Neural cell (in vitro differentiated cells): Measurements from ENCODE around the gene KIFC1. TPM values are rescaled to one million over a fixed set of nuclear protein-coding genes. Genes with fewer than 3 reads are reported as not detected.

Experiments used
- H2AFZ ChIP-seq: fragments of 200-600, 300-800 bp; sonication (generic), shearing (Covaris generic); 2 replicates; pipeline ENCODE4 v1.6.0; 2014; ENCODE audit warnings: low read depth, mild to moderate bottlenecking, antibody characterized with exemption, low read length, moderate library complexity
- H3F3A ChIP-seq: fragments of 200-600 bp; shearing (Covaris generic); 2 replicates; pipeline ENCODE4 v1.6.1; 2016; ENCODE audit warnings: mild to moderate bottlenecking, moderate library complexity, mixed read lengths, antibody characterized with exemption, low read length; ENCODE audit not compliant: insufficient read depth, poor library complexity, severe bottlenecking
- H3K27ac ChIP-seq: fragments of 200-600, 300-800 bp; sonication (generic), shearing (Covaris generic); 2 replicates; pipeline ENCODE4 v1.5.1; 2014; ENCODE audit warnings: mild to moderate bottlenecking, low read length, moderate library complexity
- H3K27me3 ChIP-seq: fragments of 300-800, 200-600 bp; sonication (generic), shearing (Covaris generic); 2 replicates; pipeline ENCODE4 v1.6.0; 2014; ENCODE audit warnings: mild to moderate bottlenecking, low read depth, low read length, moderate library complexity; ENCODE audit not compliant: insufficient read depth
- H3K36me3 ChIP-seq: fragments of 300-800, 200-600 bp; sonication (generic), shearing (Covaris generic); 2 replicates; pipeline ENCODE4 v1.5.1; 2014; ENCODE audit warnings: mild to moderate bottlenecking, antibody characterized with exemption, low read length, moderate library complexity; ENCODE audit not compliant: insufficient read depth
- H3K4me2 ChIP-seq: fragments of 300-800, 200-600 bp; sonication (generic), shearing (Covaris generic); 2 replicates; pipeline ENCODE4 v1.6.0; 2014; ENCODE audit warnings: mild to moderate bottlenecking, low read length
- H3K4me3 ChIP-seq: fragments of 300-800, 200-600 bp; sonication (generic), shearing (Covaris generic); 2 replicates; pipeline ENCODE4 v1.5.1; 2014; ENCODE audit warnings: mild to moderate bottlenecking, low read length, moderate library complexity
- H3K79me2 ChIP-seq: fragments of 200-600 bp; shearing (Covaris generic); replicated peaks from 2 replicates; pipeline ENCODE4 v1.6.0; 2014; ENCODE audit warnings: mild to moderate bottlenecking, low read length, moderate library complexity; ENCODE audit not compliant: insufficient read depth
- H3K9ac ChIP-seq: fragments of 300-800, 200-600 bp; sonication (generic), shearing (Covaris generic); 2 replicates; pipeline ENCODE4 v1.6.1; 2016; ENCODE audit warnings: mild to moderate bottlenecking, low read length, mixed read lengths
- H3K9me2 ChIP-seq: fragments of 200-600 bp; shearing (Covaris generic); 2 replicates; pipeline ENCODE4 v1.6.1; 2016; ENCODE audit warnings: mild to moderate bottlenecking, low read length, mixed read lengths; ENCODE audit not compliant: insufficient read depth
- H3K9me3 ChIP-seq: fragments of 200-600, 300-800 bp; sonication (generic), shearing (Covaris generic); 2 replicates; pipeline ENCODE4 v1.6.1; 2016; ENCODE audit warnings: mild to moderate bottlenecking, mixed run types, low read length, moderate library complexity, mixed read lengths
- H4K20me1 ChIP-seq: fragments of 200-600 bp; shearing (Covaris generic); 2 replicates; pipeline ENCODE4 v1.6.1; 2016; ENCODE audit warnings: mild to moderate bottlenecking, mixed run types; ENCODE audit not compliant: insufficient read depth
- EP300 ChIP-seq: fragments of 450-650 bp; conservative IDR thresholded peaks from 2 replicates; pipeline ENCODE4 v1.6.1; 2014; ENCODE audit warnings: antibody characterized with exemption, mild to moderate bottlenecking, moderate library complexity; ENCODE audit not compliant: poor library complexity, severe bottlenecking
- EZH2 ChIP-seq: fragments of 200-600, 300-800 bp; shearing (Covaris generic), sonication (generic); IDR thresholded peaks from 2 replicates; pipeline ENCODE4 v1.6.1; 2014; ENCODE audit warnings: antibody characterized with exemption, low read length, borderline replicate concordance, mild to moderate bottlenecking; ENCODE audit not compliant: insufficient read depth, poor library complexity, severe bottlenecking
- MXI1 ChIP-seq: fragments of 450-650 bp; conservative IDR thresholded peaks from 2 replicates; pipeline ENCODE4 v1.6.1; 2014; ENCODE audit warnings: antibody characterized with exemption, mild to moderate bottlenecking; ENCODE audit not compliant: poor library complexity, severe bottlenecking
- POLR2AphosphoS5 ChIP-seq: IDR thresholded peaks from 2 replicates; pipeline ENCODE4 v1.6.1; 2012
- RAD21 ChIP-seq: fragments of 450-650 bp; conservative IDR thresholded peaks from 2 replicates; pipeline ENCODE4 v1.6.1; 2014; ENCODE audit warnings: antibody characterized with exemption, mild to moderate bottlenecking, moderate library complexity
- SMC3 ChIP-seq: fragments of 450-650 bp; conservative IDR thresholded peaks from 2 replicates; pipeline ENCODE4 v1.6.1; 2014; ENCODE audit warnings: antibody characterized with exemption, mild to moderate bottlenecking, moderate library complexity; ENCODE audit not compliant: poor library complexity
- TAF1 ChIP-seq: IDR thresholded peaks from 2 replicates; pipeline ENCODE4 v1.6.1; 2012; ENCODE audit warnings: low read depth
- polyA plus RNA-seq: library from polyadenylated mRNA; depleted of rRNA; stranded (reverse); fragments of >200 nt; gene quantifications from 2 replicates; pipeline ENCODE4 v1.2.3, GENCODE V29; 2014
- TF ChIP-seq, protein P1 (sequence below): fragments of 450-650 bp; IDR thresholded peaks from 2 replicates; pipeline ENCODE4 v1.5.1; 2014; ENCODE audit warnings: antibody characterized with exemption, mild to moderate bottlenecking, moderate library complexity; ENCODE audit not compliant: poor library complexity, severe bottlenecking
- TF ChIP-seq, protein P2 (sequence below): IDR thresholded peaks from 2 replicates; pipeline ENCODE4 v1.6.1; 2012; ENCODE audit warnings: borderline replicate concordance

Gene KIFC1
- polyA plus RNA-seq, 1 donor from 2014 or later = 0.52 TPM

DNA sequence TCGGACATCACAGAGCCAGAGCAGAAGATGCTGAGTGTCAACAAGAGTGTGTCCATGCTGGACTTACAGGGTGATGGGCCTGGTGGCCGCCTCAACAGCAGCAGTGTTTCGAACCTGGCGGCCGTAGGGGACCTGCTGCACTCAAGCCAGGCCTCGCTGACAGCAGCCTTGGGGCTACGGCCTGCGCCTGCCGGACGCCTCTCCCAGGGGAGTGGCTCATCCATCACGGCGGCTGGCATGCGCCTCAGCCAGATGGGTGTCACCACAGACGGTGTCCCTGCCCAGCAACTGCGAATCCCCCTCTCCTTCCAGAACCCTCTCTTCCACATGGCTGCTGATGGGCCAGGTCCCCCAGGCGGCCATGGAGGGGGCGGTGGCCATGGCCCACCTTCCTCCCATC lies 51.4 kb downstream of the KIFC1 start:
- no peaks in the 10 kb centered on the region for H3K27me3 ChIP-seq
- no peak overlapping the region for H3K27ac ChIP-seq
- H3K4me2 ChIP-seq = no peak overlapping the region
- H3K79me2 ChIP-seq = no peaks in the 10 kb centered on the region
- no peak overlapping the region for H3K4me3 ChIP-seq
- H3F3A ChIP-seq = no peaks in the 10 kb centered on the region
- no peaks in the 10 kb centered on the region for H3K9me3 ChIP-seq
- TF ChIP-seq EP300 (no peak), RAD21 (no peak), MXI1 (no peak)
- no peaks in the 10 kb centered on the region for H4K20me1 ChIP-seq
- no peak overlapping the region for H2AFZ ChIP-seq
- H3K36me3 ChIP-seq = no peaks in the 10 kb centered on the region
- no peaks in the 10 kb centered on the region for H3K9me2 ChIP-seq
- no peak overlapping the region for H3K9ac ChIP-seq

DNA sequence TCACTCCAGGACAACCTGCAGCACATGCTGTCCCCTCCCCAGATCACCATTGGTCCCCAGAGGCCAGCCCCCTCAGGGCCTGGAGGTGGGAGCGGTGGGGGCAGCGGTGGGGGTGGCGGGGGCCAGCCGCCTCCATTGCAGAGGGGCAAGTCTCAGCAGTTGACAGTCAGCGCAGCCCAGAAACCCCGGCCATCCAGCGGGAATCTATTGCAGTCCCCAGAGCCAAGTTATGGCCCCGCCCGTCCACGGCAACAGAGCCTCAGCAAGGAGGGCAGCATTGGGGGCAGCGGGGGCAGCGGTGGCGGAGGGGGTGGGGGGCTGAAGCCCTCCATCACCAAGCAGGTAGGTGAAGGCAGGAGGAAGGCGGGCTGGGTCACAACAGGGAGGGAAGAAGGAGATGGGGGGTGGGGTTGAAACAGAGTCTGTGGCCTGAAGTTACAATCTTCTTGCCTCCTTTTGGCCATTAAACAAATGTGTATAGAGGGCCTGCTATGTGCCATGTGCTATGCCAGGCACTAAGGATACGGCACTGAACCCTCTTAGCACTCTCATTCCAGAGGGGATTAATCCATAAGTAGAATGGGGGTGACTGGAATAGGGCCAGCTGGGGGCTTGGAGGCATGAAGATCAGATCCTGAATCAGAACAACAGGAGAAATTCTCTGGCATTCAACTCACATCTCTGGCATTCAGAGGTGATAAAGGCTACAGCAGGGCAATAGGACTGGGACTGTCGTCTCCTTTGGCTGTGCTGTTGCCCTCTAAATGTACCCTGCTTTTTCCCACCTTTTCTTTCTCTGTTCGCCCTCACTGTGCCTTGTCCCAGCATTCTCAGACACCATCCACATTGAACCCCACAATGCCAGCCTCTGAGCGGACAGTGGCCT lies 52.2 kb downstream of the KIFC1 start:
- Histone ChIP-seq H3K9me2 (no peaks in the 10 kb centered on the region), H3K9me3 (no peaks in the 10 kb centered on the region), H3K9ac (no peak overlapping the region), H3K4me3 (no peak overlapping the region), H2AFZ (no peak overlapping the region), H3K79me2 (no peaks in the 10 kb centered on the region), H3K27me3 (no peaks in the 10 kb centered on the region), H3K4me2 (no peak overlapping the region), H3F3A (no peaks in the 10 kb centered on the region), H3K27ac (no peak overlapping the region), H3K36me3 (no peaks in the 10 kb centered on the region), H4K20me1 (no peaks in the 10 kb centered on the region)
- TF ChIP-seq POLR2AphosphoS5 (no peak), MXI1 (no peak)

DNA sequence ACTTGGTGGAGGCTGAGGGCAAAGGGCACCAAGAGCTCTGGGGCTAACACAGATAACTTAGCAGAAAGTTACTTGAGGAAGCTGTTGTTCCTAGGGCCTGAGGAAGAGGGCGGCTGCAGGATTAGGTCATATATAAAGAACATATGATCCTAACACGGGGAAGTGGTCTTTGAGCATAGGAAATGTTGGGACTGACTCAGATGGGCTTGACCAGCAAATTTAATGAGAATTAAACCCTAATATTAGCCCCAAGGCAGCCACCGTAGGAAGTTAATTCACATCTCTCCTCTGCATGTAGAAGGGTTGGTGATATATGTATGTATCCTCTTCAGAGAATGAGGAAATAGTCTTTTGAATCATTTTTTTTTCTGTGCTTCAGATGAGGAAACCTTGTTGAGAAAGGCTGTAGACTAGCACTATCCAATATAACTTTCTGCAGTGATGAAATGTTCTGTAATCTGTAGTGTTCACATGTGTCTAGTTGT lies 53.5 kb downstream of the KIFC1 start:
- Histone ChIP-seq H3K9me3 (no peaks in the 10 kb centered on the region), H3K36me3 (no peaks in the 10 kb centered on the region), H2AFZ (no peak overlapping the region), H4K20me1 (no peaks in the 10 kb centered on the region), H3K9me2 (no peaks in the 10 kb centered on the region), H3K4me3 (no peak overlapping the region), H3K79me2 (no peaks in the 10 kb centered on the region), H3K27ac (no peak overlapping the region), H3K9ac (no peak overlapping the region), H3K4me2 (no peak overlapping the region), H3F3A (no peaks in the 10 kb centered on the region), H3K27me3 (no peaks in the 10 kb centered on the region)
- TF ChIP-seq EP300 (no peak), TAF1 (no peak), EZH2 (no peak), RAD21 (no peak), MXI1 (no peak), SMC3 (no peak), POLR2AphosphoS5 (no peak)
- TF ChIP-seq, protein P1, sequence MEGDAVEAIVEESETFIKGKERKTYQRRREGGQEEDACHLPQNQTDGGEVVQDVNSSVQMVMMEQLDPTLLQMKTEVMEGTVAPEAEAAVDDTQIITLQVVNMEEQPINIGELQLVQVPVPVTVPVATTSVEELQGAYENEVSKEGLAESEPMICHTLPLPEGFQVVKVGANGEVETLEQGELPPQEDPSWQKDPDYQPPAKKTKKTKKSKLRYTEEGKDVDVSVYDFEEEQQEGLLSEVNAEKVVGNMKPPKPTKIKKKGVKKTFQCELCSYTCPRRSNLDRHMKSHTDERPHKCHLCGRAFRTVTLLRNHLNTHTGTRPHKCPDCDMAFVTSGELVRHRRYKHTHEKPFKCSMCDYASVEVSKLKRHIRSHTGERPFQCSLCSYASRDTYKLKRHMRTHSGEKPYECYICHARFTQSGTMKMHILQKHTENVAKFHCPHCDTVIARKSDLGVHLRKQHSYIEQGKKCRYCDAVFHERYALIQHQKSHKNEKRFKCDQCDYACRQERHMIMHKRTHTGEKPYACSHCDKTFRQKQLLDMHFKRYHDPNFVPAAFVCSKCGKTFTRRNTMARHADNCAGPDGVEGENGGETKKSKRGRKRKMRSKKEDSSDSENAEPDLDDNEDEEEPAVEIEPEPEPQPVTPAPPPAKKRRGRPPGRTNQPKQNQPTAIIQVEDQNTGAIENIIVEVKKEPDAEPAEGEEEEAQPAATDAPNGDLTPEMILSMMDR = no peak
- TF ChIP-seq, protein P2, sequence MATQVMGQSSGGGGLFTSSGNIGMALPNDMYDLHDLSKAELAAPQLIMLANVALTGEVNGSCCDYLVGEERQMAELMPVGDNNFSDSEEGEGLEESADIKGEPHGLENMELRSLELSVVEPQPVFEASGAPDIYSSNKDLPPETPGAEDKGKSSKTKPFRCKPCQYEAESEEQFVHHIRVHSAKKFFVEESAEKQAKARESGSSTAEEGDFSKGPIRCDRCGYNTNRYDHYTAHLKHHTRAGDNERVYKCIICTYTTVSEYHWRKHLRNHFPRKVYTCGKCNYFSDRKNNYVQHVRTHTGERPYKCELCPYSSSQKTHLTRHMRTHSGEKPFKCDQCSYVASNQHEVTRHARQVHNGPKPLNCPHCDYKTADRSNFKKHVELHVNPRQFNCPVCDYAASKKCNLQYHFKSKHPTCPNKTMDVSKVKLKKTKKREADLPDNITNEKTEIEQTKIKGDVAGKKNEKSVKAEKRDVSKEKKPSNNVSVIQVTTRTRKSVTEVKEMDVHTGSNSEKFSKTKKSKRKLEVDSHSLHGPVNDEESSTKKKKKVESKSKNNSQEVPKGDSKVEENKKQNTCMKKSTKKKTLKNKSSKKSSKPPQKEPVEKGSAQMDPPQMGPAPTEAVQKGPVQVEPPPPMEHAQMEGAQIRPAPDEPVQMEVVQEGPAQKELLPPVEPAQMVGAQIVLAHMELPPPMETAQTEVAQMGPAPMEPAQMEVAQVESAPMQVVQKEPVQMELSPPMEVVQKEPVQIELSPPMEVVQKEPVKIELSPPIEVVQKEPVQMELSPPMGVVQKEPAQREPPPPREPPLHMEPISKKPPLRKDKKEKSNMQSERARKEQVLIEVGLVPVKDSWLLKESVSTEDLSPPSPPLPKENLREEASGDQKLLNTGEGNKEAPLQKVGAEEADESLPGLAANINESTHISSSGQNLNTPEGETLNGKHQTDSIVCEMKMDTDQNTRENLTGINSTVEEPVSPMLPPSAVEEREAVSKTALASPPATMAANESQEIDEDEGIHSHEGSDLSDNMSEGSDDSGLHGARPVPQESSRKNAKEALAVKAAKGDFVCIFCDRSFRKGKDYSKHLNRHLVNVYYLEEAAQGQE = no peak
